Measurements from ENCODE around the gene STX4. TPM values are rescaled to one million over a fixed set of nuclear protein-coding genes. Genes with fewer than 3 reads are reported as not detected.

STX4 gene
- polyA plus RNA-seq, 3 donors = 31.8 to 83.0 (median 66.8) TPM

- 82 to 90% (median 85%) methylated on average over 5 of the region's 5 CpGs for WGBS, 3 donors
- H3K27ac ChIP-seq (ENCODE audit: low read depth, low read length) = no peak overlapping the region
These were observed 54.6 kb downstream of the STX4 start for GRCh38 chr16:31087971-31088370.

- no peak within 1 kb of the TSS for H3K27ac ChIP-seq (ENCODE audit: low read depth, low read length)
- WGBS, 3 donors = 74 to 88% (median 86%) methylated on average over 14 to 15 of the region's 15 CpGs
These were observed 55.3 kb downstream of the STX4 start, which contains the start of gene PRSS53 for GRCh38 chr16:31088459-31089183. Gene PRSS53, minus strand, starts transcription at chr16:31088943. Its CDS starts 134 bp downstream, at chr16:31088809.

GRCh38 chr16:31089199-31089598, 55.8 kb downstream of the STX4 start:
- 83 to 97% (median 93%) methylated on average over 8 of the region's 8 CpGs for WGBS, 3 donors
- no peak overlapping the region for H3K27ac ChIP-seq (ENCODE audit: low read depth, low read length)

Other genes with a start within 250 kb of the STX4 start
- gene ZNF629, start 246.4 kb upstream of the STX4 start, polyA plus RNA-seq = 1 to 10 TPM; 3.4 to 6.2 (median 5.6) TPM
- 10 to 100 TPM; 11.8 to 52.1 (median 22.0) TPM for gene BCL7C, start 139.5 kb upstream of the STX4 start, polyA plus RNA-seq
- 1 to 10 TPM; 1.9 to 9.2 (median 5.8) TPM for gene CTF1, start 136.9 kb upstream of the STX4 start, polyA plus RNA-seq
- 1 to 10 TPM; 3.6 to 9.1 (median 5.3) TPM for gene FBXL19, start 110.0 kb upstream of the STX4 start, polyA plus RNA-seq
- gene ORAI3, start 84.5 kb upstream of the STX4 start, polyA plus RNA-seq = 10 to 100 TPM; 11.3 to 16.3 (median 14.6) TPM
- 10 to 100 TPM in 2 of 3 donors, 1 to 10 TPM in 1; 5.1 to 13.0 (median 10.8) TPM for gene SETD1A, start 75.8 kb upstream of the STX4 start, polyA plus RNA-seq
- 10 to 100 TPM; 23.3 to 31.2 (median 26.8) TPM for gene HSD3B7, start 48.4 kb upstream of the STX4 start, polyA plus RNA-seq
- under 1 TPM; 0.11 to 0.98 (median 0.18) TPM for gene STX1B, start 22.9 kb upstream of the STX4 start, polyA plus RNA-seq
- 1 to 10 TPM; 3.3 to 7.1 (median 6.3) TPM for gene ZNF668, start 40.7 kb downstream of the STX4 start, polyA plus RNA-seq
- gene ZNF646, start 40.9 kb downstream of the STX4 start, polyA plus RNA-seq = 1 to 10 TPM; 4.8 to 5.2 (median 5.2) TPM
- 1 to 10 TPM in 1 of 3 donors, under 1 TPM in 2; 0.45 to 2.4 (median 0.88) TPM for gene PRSS53, start 55.4 kb downstream of the STX4 start, polyA plus RNA-seq
- 100 to 1,000 TPM; 106 to 132 (median 113) TPM for gene VKORC1, start 61.2 kb downstream of the STX4 start, polyA plus RNA-seq
- 10 to 100 TPM; 31.4 to 79.6 (median 45.4) TPM for gene BCKDK, start 74.8 kb downstream of the STX4 start, polyA plus RNA-seq
- gene KAT8, start 84.1 kb downstream of the STX4 start, polyA plus RNA-seq = 10 to 100 TPM; 37.6 to 41.5 (median 39.9) TPM
- gene PRSS8, start 102.2 kb downstream of the STX4 start, polyA plus RNA-seq = 100 to 1,000 TPM in 1 of 3 donors, 10 to 100 TPM in 1, 1 to 10 TPM in 1; 1.3 to 159 (median 11.2) TPM
- 1 to 10 TPM; 2.4 to 3.8 (median 3.4) TPM for gene PRSS36, start 116.5 kb downstream of the STX4 start, polyA plus RNA-seq
- gene FUS, start 146.6 kb downstream of the STX4 start, polyA plus RNA-seq = 100 to 1,000 TPM in 2 of 3 donors, 10 to 100 TPM in 1; 79.6 to 236 (median 213) TPM
- gene PYCARD, start 169.2 kb downstream of the STX4 start, polyA plus RNA-seq = 10 to 100 TPM; 12.2 to 50.5 (median 25.8) TPM
- gene TRIM72, start 180.6 kb downstream of the STX4 start, polyA plus RNA-seq = under 1 TPM; 0.09 to 0.12 (median 0.11) TPM
- not detected for gene PYDC1, start 183.6 kb downstream of the STX4 start, polyA plus RNA-seq
- gene ITGAM, start 226.4 kb downstream of the STX4 start, polyA plus RNA-seq = 10 to 100 TPM in 1 of 3 donors, 1 to 10 TPM in 2; 1.4 to 15.6 (median 7.8) TPM

All from adipose tissue (tissue), 3 donors.